ENCODE results near the gene CSPG5.

CSPG5 gene

GRCh38 chr3:47554335-47554734, 24.3 kb downstream of the CSPG5 start:
- H3K4me3 ChIP-seq (replicated peaks; ENCODE audit: insufficient read depth, low read length): no peak overlapping the region
- no peak overlapping the region for H3K27ac ChIP-seq (replicated peaks)
- H3K27me3 ChIP-seq (ENCODE audit: insufficient read depth, poor library complexity, severe bottlenecking): no peaks in the 10 kb centered on the region
- no peak for TF ChIP-seq POLR2AphosphoS5 (IDR thresholded peaks at IDR 0.05; ENCODE audit: low read depth)
- TF ChIP-seq GABPA (IDR thresholded peaks at IDR 0.05; ENCODE audit: low read depth): no peak
- TF ChIP-seq SPI1 (IDR thresholded peaks at IDR 0.05; ENCODE audit: borderline replicate concordance, low read depth): no peak
- TF ChIP-seq REST (IDR thresholded peaks at IDR 0.05; ENCODE audit: insufficient replicate concordance, low read depth): no peak
- no peak for DNase-seq (ENCODE audit: low read depth in 1 of 2, low spot score in 1 of 2)

- no peaks in the 10 kb centered on the region for H3K27me3 ChIP-seq (ENCODE audit: insufficient read depth, poor library complexity, severe bottlenecking)
- DNase-seq (ENCODE audit: low read depth in 1 of 2, low spot score in 1 of 2): no peak
- TF ChIP-seq GABPA (IDR thresholded peaks at IDR 0.05; ENCODE audit: low read depth) (no peak), CTCF (IDR thresholded peaks at IDR 0.05; ENCODE audit: insufficient read depth, low read length) (no peak), POLR2AphosphoS5 (IDR thresholded peaks at IDR 0.05; ENCODE audit: low read depth) (no peak), REST (IDR thresholded peaks at IDR 0.05; ENCODE audit: insufficient replicate concordance, low read depth) (no peak), SPI1 (IDR thresholded peaks at IDR 0.05; ENCODE audit: borderline replicate concordance, low read depth) (no peak)
Measured at GRCh38 chr3:47553407-47553806, 25.3 kb downstream of the CSPG5 start.

GRCh38 chr3:47542471-47543173, 36.0 kb downstream of the CSPG5 start:
- TF ChIP-seq CTCF (IDR thresholded peaks at IDR 0.05; ENCODE audit: insufficient read depth, low read length) (no peak), GABPA (IDR thresholded peaks at IDR 0.05; ENCODE audit: low read depth) (no peak), REST (IDR thresholded peaks at IDR 0.05; ENCODE audit: insufficient replicate concordance, low read depth) (no peak), POLR2AphosphoS5 (IDR thresholded peaks at IDR 0.05; ENCODE audit: low read depth) (no peak), SPI1 (IDR thresholded peaks at IDR 0.05; ENCODE audit: borderline replicate concordance, low read depth) (no peak)
- Histone ChIP-seq H3K27me3 (ENCODE audit: insufficient read depth, poor library complexity, severe bottlenecking) (no peaks in the 10 kb centered on the region), H3K4me3 (replicated peaks; ENCODE audit: insufficient read depth, low read length) (no peak overlapping the region), H3K27ac (replicated peaks) (no peak overlapping the region)
- DNase-seq (ENCODE audit: low read depth in 1 of 2, low spot score in 1 of 2): no peak

More at GRCh38 chr3:47553407-47553806, 25.3 kb downstream of the CSPG5 start:
- no peak overlapping the region for H3K27ac ChIP-seq (replicated peaks)
- no peak overlapping the region for H3K4me3 ChIP-seq (replicated peaks; ENCODE audit: insufficient read depth, low read length)

All from HL-60 (cell line).